ENCODE data around the gene POLA1. TPM values are rescaled to one million over a fixed set of nuclear protein-coding genes. Genes with fewer than 3 reads are reported as not detected.

The POLA1 gene
- polyA plus RNA-seq, 1 donor from 2014 or later: 5.8 TPM

DNA sequence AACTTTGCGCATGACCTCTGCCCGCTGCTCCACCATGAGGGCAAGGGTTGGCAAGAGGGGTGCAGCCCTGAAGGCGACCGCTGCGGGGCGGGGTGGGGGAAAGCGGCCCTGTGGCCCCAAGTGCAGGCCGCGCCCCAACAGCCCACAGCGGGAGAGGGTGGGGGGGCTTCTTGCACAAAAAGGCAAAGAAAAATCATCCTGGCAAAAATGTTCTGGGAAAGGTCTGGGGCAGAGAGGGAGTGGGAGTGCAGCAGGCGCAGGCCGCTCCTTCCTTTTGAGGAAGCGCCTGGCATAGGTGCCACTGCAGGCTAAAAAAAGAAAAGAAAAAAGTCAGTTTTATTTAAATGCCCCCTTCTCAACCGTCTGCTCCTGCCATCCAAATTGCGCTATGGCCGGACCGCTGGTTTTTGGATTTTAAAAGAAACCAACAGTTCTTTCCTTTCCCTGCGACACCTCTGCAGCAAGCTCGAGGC lies 320.7 kb downstream of the POLA1 start:
- Histone ChIP-seq H3K4me3 (ENCODE audit: low read length) (peak overlapping the region; percentile 80), H3K79me2 (replicated peaks; ENCODE audit: insufficient read depth, low read length) (peaks cover 50% of the 10 kb centered on the region), H3K27ac (ENCODE audit: low read length) (peak overlapping the region; percentile 75), H3K4me2 (ENCODE audit: low read length) (no peak overlapping the region), H4K20me1 (ENCODE audit: insufficient read depth) (no peaks in the 10 kb centered on the region), H3K9ac (ENCODE audit: low read length) (peak overlapping the region; percentile 74), H3K9me2 (ENCODE audit: insufficient read depth, low read length) (no peaks in the 10 kb centered on the region), H3F3A (ENCODE audit: insufficient read depth, low read length, poor library complexity, severe bottlenecking) (no peaks in the 10 kb centered on the region), H2AFZ (ENCODE audit: low read depth, low read length) (no peak overlapping the region), H3K27me3 (ENCODE audit: insufficient read depth, low read depth, low read length) (no peaks in the 10 kb centered on the region), H3K9me3 (ENCODE audit: low read length) (no peaks in the 10 kb centered on the region), H3K36me3 (ENCODE audit: insufficient read depth, low read length) (no peaks in the 10 kb centered on the region)
- TF ChIP-seq TAF1 (IDR thresholded peaks at IDR 0.05; ENCODE audit: low read depth): no peak
- TF ChIP-seq POLR2AphosphoS5 (IDR thresholded peaks at IDR 0.05): peak; percentile 11
- TF ChIP-seq SMC3 (conservative IDR thresholded peaks at IDR 0.05; ENCODE audit: poor library complexity): no peak
- no peak for TF ChIP-seq RAD21 (conservative IDR thresholded peaks at IDR 0.05)
- no peak for TF ChIP-seq MXI1 (conservative IDR thresholded peaks at IDR 0.05; ENCODE audit: poor library complexity, severe bottlenecking)
- TF ChIP-seq EP300 (conservative IDR thresholded peaks at IDR 0.05; ENCODE audit: poor library complexity, severe bottlenecking): no peak
- no peak for TF ChIP-seq EZH2 (IDR thresholded peaks at IDR 0.05; ENCODE audit: borderline replicate concordance, insufficient read depth, low read length, poor library complexity, severe bottlenecking)
- TF ChIP-seq REST (IDR thresholded peaks at IDR 0.05; ENCODE audit: borderline replicate concordance): no peak

DNA sequence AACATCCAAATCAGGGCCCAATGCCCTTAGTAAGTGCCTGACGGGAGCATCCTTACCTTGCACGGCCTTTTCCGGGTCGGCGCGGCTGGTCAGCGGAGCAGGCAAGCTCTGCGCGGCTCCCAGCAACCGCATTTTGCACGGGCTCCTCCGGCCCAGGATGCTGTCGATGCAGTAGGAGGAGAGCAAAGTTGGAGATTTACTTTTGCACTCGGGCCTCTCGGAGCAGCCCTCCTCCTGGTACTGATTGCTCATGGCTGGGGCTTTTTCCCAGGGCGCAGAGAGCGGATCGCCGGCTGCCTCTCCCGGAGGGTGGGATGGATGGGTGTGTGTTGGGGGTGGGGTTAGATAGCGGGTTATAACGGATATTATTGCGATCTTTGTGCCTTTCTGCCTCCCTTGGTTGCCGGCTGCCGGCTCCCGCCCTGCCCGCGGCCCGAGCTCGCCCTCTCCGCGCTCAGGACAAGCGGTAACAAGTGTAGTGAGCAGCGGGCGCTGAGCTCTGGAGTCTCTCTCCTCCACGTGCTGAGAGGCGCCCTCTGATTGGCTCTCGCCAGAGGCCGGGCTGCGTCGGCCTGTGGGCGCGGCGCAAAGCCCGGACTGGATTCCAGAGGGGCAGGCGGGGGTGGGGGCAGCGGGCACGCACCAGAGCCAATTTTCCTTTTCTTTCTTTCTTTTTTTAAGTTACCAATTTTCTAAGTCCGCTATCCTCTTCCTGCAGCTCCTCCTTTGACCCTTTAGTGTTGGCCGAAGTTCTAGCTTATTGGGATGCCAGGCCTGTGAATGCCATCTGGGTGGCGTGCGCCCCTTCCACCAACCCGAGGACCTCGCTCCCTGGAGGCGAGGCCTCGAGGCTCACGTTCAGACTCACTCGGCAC lies 322.0 kb downstream of the POLA1 start, which contains the start of gene ARX:
TSS of gene ARX (minus strand) at position 480 of the 875 bp plus-strand sequence. CDS start at position 252, 228 bp downstream.
- no peak within 1 kb of the TSS for H2AFZ ChIP-seq (ENCODE audit: low read depth, low read length)
- H3K27me3 ChIP-seq (ENCODE audit: insufficient read depth, low read depth, low read length): peaks cover 9% of the 10 kb centered on the region
- H4K20me1 ChIP-seq (ENCODE audit: insufficient read depth): no peaks in the 10 kb centered on the region
- H3K79me2 ChIP-seq (replicated peaks; ENCODE audit: insufficient read depth, low read length): peaks cover 37% of the 10 kb centered on the region
- TF ChIP-seq REST (IDR thresholded peaks at IDR 0.05; ENCODE audit: borderline replicate concordance): peak; percentile 87
- TF ChIP-seq EP300 (conservative IDR thresholded peaks at IDR 0.05; ENCODE audit: poor library complexity, severe bottlenecking): no peak
- peak; percentile 94 for TF ChIP-seq TAF1 (IDR thresholded peaks at IDR 0.05; ENCODE audit: low read depth)
- no peak for TF ChIP-seq EZH2 (IDR thresholded peaks at IDR 0.05; ENCODE audit: borderline replicate concordance, insufficient read depth, low read length, poor library complexity, severe bottlenecking)
- no peak for TF ChIP-seq SMC3 (conservative IDR thresholded peaks at IDR 0.05; ENCODE audit: poor library complexity)
- TF ChIP-seq POLR2AphosphoS5 (IDR thresholded peaks at IDR 0.05): peak; percentile 78
- no peak for TF ChIP-seq CTCF (IDR thresholded peaks at IDR 0.05; ENCODE audit: poor library complexity, severe bottlenecking)
- TF ChIP-seq RAD21 (conservative IDR thresholded peaks at IDR 0.05): peak; percentile 32
- TF ChIP-seq MXI1 (conservative IDR thresholded peaks at IDR 0.05; ENCODE audit: poor library complexity, severe bottlenecking): peak; percentile 72
- peak within 1 kb of the TSS; percentile 80 for H3K4me3 ChIP-seq (ENCODE audit: low read length)
- H3K9ac ChIP-seq (ENCODE audit: low read length): peak within 1 kb of the TSS; percentile 74
- no peak within 1 kb of the TSS for H3K4me2 ChIP-seq (ENCODE audit: low read length)
- H3K9me3 ChIP-seq (ENCODE audit: low read length): no peaks in the 10 kb centered on the region
- H3K9me2 ChIP-seq (ENCODE audit: insufficient read depth, low read length): no peaks in the 10 kb centered on the region
- H3K27ac ChIP-seq (ENCODE audit: low read length): peak within 1 kb of the TSS; percentile 75
- H3F3A ChIP-seq (ENCODE audit: insufficient read depth, low read length, poor library complexity, severe bottlenecking): no peaks in the 10 kb centered on the region
- H3K36me3 ChIP-seq (ENCODE audit: insufficient read depth, low read length): no peaks in the 10 kb centered on the region
